Fibroblast of skin of back (primary cell): ENCODE results near the gene NUP107.

Source experiments
- DNase-seq: peaks from one replicate; pipeline ENCODE4 v3.0.0-alpha.2; 2013

NUP107 gene

GRCh38 chr12:68743356-68743755, 56.6 kb downstream of the NUP107 start:
- peak; percentile 44 for DNase-seq

GRCh38 chr12:68745376-68745903, 58.7 kb downstream of the NUP107 start:
- DNase-seq: no peak

GRCh38 chr12:68745904-68746571, 59.3 kb downstream of the NUP107 start, which contains the start of gene SLC35E3:
SLC35E3 (plus strand) TSS chr12:68746176; CDS start chr12:68746378, 202 bp downstream.
- DNase-seq: peak; percentile 91

- DNase-seq: peak; percentile 75
These were observed 59.9 kb downstream of the NUP107 start for GRCh38 chr12:68746572-68747180.

GRCh38 chr12:68749443-68749842, 62.7 kb downstream of the NUP107 start:
- DNase-seq: no peak

GRCh38 chr12:68749861-68750260, 63.1 kb downstream of the NUP107 start:
- no peak for DNase-seq

- DNase-seq: no peak
These were observed 63.7 kb downstream of the NUP107 start for GRCh38 chr12:68750506-68750905.

GRCh38 chr12:68755536-68756243, 68.9 kb downstream of the NUP107 start:
- no peak for DNase-seq

- DNase-seq: no peak
These were observed 73.1 kb downstream of the NUP107 start for GRCh38 chr12:68759852-68760251.

- no peak for DNase-seq
These were observed 74.1 kb downstream of the NUP107 start for GRCh38 chr12:68760806-68761441.

- no peak for DNase-seq
These were observed 74.6 kb downstream of the NUP107 start for GRCh38 chr12:68761442-68761812.

- DNase-seq: no peak
These were observed 75.3 kb downstream of the NUP107 start for GRCh38 chr12:68761901-68762630.

GRCh38 chr12:68762691-68763090, 75.9 kb downstream of the NUP107 start:
- DNase-seq: no peak

GRCh38 chr12:68765696-68766095, 78.9 kb downstream of the NUP107 start:
- no peak for DNase-seq

GRCh38 chr12:68766646-68767045, 79.9 kb downstream of the NUP107 start:
- no peak for DNase-seq

- no peak for DNase-seq
These were observed 80.4 kb downstream of the NUP107 start for GRCh38 chr12:68767191-68767590.

- peak; percentile 61 for DNase-seq
These were observed 81.7 kb downstream of the NUP107 start for GRCh38 chr12:68768431-68768939.

- DNase-seq: no peak
These were observed 83.2 kb downstream of the NUP107 start for GRCh38 chr12:68769941-68770340.

GRCh38 chr12:68771223-68771925, 84.6 kb downstream of the NUP107 start:
- DNase-seq: no peak

GRCh38 chr12:68772714-68773113, 85.9 kb downstream of the NUP107 start:
- no peak for DNase-seq

GRCh38 chr12:68773582-68773981, 86.8 kb downstream of the NUP107 start:
- no peak for DNase-seq
